HG02981 (cell line): ENCODE results near the gene GRM8.

Experiments
- ATAC-seq: cut with Tn5 transposase; IDR thresholded peaks from one replicate; pipeline ENCODE4 v1.9.1; 2021; ENCODE audit warnings: mild to moderate bottlenecking, moderate library complexity; ENCODE audit not compliant: unreplicated experiment

Gene GRM8

GRCh38 chr7:127252778-127253280 is at the start of gene GRM8:
Gene GRM8 (minus strand): TSS chr7:127252941.
- peak; percentile 21 for ATAC-seq

GRCh38 chr7:127290801-127291361 is 38.1 kb upstream of the GRM8 start:
- no peak for ATAC-seq

GRCh38 chr7:127290116-127290655 is 37.4 kb upstream of the GRM8 start:
- no peak for ATAC-seq

GRCh38 chr7:127287133-127287532 is 34.4 kb upstream of the GRM8 start:
- ATAC-seq = no peak

GRCh38 chr7:127270093-127270492 is 17.4 kb upstream of the GRM8 start:
- ATAC-seq = no peak

GRCh38 chr7:127266047-127266446 is 13.3 kb upstream of the GRM8 start:
- no peak for ATAC-seq

- ATAC-seq = no peak
These were observed 11.5 kb upstream of the GRM8 start for GRCh38 chr7:127264219-127264618.

GRCh38 chr7:127258111-127258510 is 5.4 kb upstream of the GRM8 start:
- ATAC-seq = no peak

GRCh38 chr7:127257086-127257485 is 4.3 kb upstream of the GRM8 start:
- no peak for ATAC-seq

GRCh38 chr7:127256041-127256725 is 3.4 kb upstream of the GRM8 start:
- ATAC-seq = no peak

- ATAC-seq = no peak
These were observed 1.5 kb upstream of the GRM8 start for GRCh38 chr7:127254163-127254684.

GRCh38 chr7:127253281-127254162 is 781 bp upstream of the GRM8 start:
- peak; percentile 84 for ATAC-seq

GRCh38 chr7:127252377-127252713 is 396 bp downstream of the GRM8 start:
- ATAC-seq = no peak

GRCh38 chr7:127251465-127252376 is 1.0 kb downstream of the GRM8 start:
- ATAC-seq = no peak

- ATAC-seq = no peak
These were observed 1.7 kb downstream of the GRM8 start for GRCh38 chr7:127251036-127251464.

- ATAC-seq = no peak
These were observed 2.3 kb downstream of the GRM8 start for GRCh38 chr7:127250312-127251035.

GRCh38 chr7:127245607-127246006 is 7.1 kb downstream of the GRM8 start:
- peak; percentile 59 for ATAC-seq

- no peak for ATAC-seq
These were observed 7.7 kb downstream of the GRM8 start for GRCh38 chr7:127245002-127245401.

- no peak for ATAC-seq
These were observed 12.9 kb downstream of the GRM8 start for GRCh38 chr7:127239814-127240213.
